MCF 10A (cell line): Measurements from ENCODE around the gene CCDC141. TPM values are rescaled to one million over a fixed set of nuclear protein-coding genes. Genes with fewer than 3 reads are reported as not detected.

Experiments
- BruUV-seq: library from RNA; stranded (reverse); fragments of 400-500 nt; replicated peaks from 2 replicates; lab custom pipeline; 2021; lab: Mats Ljungman, UMichigan
- CTCF ChIA-PET: fragments of 300-600 bp; sonication (Branson Sonifier 250); formaldehyde crosslinking; extraction: SDS; loops from one replicate; lab custom pipeline; 2021; ENCODE audit warnings: antibody characterized with exemption, inconsistent platforms; lab: Yijun Ruan, JAX
- POLR2A ChIA-PET: fragments of 300-600, 350-650 bp; sonication (Branson Sonifier 250); formaldehyde crosslinking; extraction: SDS; loops from one replicate; lab custom pipeline; 2020; ENCODE audit warnings: antibody characterized with exemption, inconsistent platforms; lab: Yijun Ruan, JAX
- DNase-seq: peaks from one replicate; pipeline ENCODE4 v3.0.0-alpha.2; 2018; ENCODE audit not compliant: unreplicated experiment
- H3K27ac Mint-ChIP-seq: one replicate; pipeline ENCODE4 v1.8.0; 2022; ENCODE audit warnings: mild to moderate bottlenecking, low read depth, mixed read lengths; ENCODE audit not compliant: unreplicated experiment
- H3K27me3 Mint-ChIP-seq: one replicate; pipeline ENCODE4 v1.8.0; 2022; ENCODE audit warnings: mixed read lengths; ENCODE audit not compliant: insufficient read depth, unreplicated experiment
- H3K36me3 Mint-ChIP-seq: one replicate; pipeline ENCODE4 v1.8.0; 2022; ENCODE audit warnings: mild to moderate bottlenecking, moderate library complexity, mixed read lengths; ENCODE audit not compliant: insufficient read depth, unreplicated experiment
- H3K4me1 Mint-ChIP-seq: one replicate; pipeline ENCODE4 v1.8.0; 2022; ENCODE audit warnings: mixed read lengths; ENCODE audit not compliant: insufficient read depth, unreplicated experiment
- H3K4me3 Mint-ChIP-seq: one replicate; pipeline ENCODE4 v1.8.0; 2022; ENCODE audit warnings: mild to moderate bottlenecking, moderate library complexity, mixed read lengths; ENCODE audit not compliant: unreplicated experiment
- H3K9me3 Mint-ChIP-seq: one replicate; pipeline ENCODE4 v1.8.0; 2022; ENCODE audit warnings: mixed read lengths; ENCODE audit not compliant: unreplicated experiment
- intact Hi-C: fragments of 100-400 bp; cut with micrococcal nuclease; formaldehyde crosslinking; loops from 2 replicates; pipeline ENCODE4 v1.14.1; 2022
- total RNA-seq: library from RNA; stranded (reverse); gene quantifications from 2 replicates; pipeline ENCODE4 v1.2.3, GENCODE V29; 2022
- TF ChIP-seq, protein P1 (sequence below): fragments of 200-600 bp; IDR thresholded peaks from one replicate; pipeline ENCODE4 v1.8.0; 2022; ENCODE audit warnings: antibody characterized with exemption, mild to moderate bottlenecking; ENCODE audit not compliant: unreplicated experiment

The CCDC141 gene
- total RNA-seq, 1 experiment from 2014 or later, result not detected

DNA sequence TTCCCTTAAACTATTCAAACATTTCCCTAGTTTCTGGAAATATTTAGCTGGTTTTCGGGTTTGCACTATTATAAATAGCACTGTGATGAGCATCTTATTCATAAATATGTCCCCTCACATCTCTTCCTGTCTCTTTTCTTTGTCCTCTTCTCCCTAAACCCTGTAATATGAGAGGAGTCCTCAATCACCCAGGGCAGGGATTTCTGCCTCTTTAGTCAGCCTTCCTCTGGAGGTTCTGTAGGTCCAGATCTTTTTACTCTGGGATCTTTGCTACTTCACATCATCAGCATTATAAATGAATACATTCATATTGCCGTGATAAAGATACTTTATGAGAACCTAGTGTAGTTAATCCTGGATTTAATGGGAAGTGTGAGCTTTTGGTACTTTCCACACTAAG, 154.8 kb downstream of the CCDC141 start:
- Mint-ChIP-seq H3K4me3 (no peak overlapping the region), H3K36me3 (no peaks in the 10 kb centered on the region), H3K9me3 (no peaks in the 10 kb centered on the region), H3K4me1 (no peaks in the 10 kb centered on the region), H3K27ac (no peak overlapping the region), H3K27me3 (no peaks in the 10 kb centered on the region)
- intact Hi-C loops, result no loop called here
- POLR2A ChIA-PET, result no interaction called here
- TF ChIP-seq, protein P1, sequence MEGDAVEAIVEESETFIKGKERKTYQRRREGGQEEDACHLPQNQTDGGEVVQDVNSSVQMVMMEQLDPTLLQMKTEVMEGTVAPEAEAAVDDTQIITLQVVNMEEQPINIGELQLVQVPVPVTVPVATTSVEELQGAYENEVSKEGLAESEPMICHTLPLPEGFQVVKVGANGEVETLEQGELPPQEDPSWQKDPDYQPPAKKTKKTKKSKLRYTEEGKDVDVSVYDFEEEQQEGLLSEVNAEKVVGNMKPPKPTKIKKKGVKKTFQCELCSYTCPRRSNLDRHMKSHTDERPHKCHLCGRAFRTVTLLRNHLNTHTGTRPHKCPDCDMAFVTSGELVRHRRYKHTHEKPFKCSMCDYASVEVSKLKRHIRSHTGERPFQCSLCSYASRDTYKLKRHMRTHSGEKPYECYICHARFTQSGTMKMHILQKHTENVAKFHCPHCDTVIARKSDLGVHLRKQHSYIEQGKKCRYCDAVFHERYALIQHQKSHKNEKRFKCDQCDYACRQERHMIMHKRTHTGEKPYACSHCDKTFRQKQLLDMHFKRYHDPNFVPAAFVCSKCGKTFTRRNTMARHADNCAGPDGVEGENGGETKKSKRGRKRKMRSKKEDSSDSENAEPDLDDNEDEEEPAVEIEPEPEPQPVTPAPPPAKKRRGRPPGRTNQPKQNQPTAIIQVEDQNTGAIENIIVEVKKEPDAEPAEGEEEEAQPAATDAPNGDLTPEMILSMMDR, result no peak
- DNase-seq, result no peak
- no TSS peak for BruUV-seq
- CTCF ChIA-PET, result interaction anchor here (0.7 to 2.8 kb wide), 3 partner anchors 15 to 234 kb away, joined by 3 to 20 read pairs (median 5); no protein-coding TSS in a partner anchor

DNA sequence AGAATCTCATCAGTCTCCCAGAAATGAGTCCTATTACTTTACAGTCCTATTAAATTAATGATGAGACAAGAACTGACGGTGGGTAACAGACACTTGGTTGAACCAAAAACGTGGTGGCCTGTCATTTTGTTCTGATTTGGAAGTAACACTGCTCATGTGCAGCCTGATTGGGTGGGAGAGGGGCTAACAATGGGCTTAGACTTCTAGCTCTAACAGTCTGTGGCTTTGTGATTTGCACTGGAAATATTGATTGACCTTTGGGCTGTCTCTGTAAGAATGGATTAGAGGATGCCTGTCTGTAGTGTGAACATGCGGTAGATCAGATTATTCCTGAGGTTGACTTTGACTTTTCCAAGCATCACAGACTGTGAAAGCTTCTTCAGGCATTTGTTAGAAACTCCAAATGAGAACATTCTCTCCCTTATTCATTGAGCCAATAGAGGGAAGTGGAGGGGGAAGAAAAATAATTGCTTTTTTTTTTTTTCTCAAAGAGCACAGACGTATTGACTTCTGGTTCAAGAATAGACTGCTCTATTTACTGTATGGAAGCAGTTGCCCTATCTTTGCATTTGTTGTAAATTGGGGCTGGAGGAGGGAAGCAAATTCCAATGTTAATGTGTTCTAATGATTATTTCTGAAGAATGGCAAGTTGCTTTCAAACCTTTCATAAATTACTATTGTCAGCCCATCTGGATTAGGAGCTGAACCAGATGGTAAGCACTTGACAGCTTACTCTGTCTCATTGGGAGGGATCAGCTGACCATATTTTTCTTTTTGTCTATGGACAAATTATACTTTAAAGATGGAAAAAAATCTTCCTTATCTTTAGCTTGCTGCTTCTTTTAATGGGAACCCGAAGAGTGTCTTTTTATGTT, 156.9 kb downstream of the CCDC141 start:
- CTCF ChIA-PET, result interaction anchor here (0.6 to 2.8 kb wide), 11 partner anchors 8 to 237 kb away, joined by 3 to 20 read pairs (median 4); no protein-coding TSS in a partner anchor
- POLR2A ChIA-PET, result interaction anchor here (0.6 to 1.0 kb wide), 2 partner anchors 13 to 99 kb away, joined by 3 read pairs; no protein-coding TSS in a partner anchor
- Mint-ChIP-seq H3K9me3 (no peaks in the 10 kb centered on the region), H3K4me3 (no peak overlapping the region), H3K4me1 (no peaks in the 10 kb centered on the region), H3K27me3 (no peaks in the 10 kb centered on the region), H3K36me3 (no peaks in the 10 kb centered on the region), H3K27ac (no peak overlapping the region)
- no peak for DNase-seq
- TF ChIP-seq, protein P1, result no peak
- intact Hi-C loops, result no loop called here
- BruUV-seq, result no TSS peak

DNA sequence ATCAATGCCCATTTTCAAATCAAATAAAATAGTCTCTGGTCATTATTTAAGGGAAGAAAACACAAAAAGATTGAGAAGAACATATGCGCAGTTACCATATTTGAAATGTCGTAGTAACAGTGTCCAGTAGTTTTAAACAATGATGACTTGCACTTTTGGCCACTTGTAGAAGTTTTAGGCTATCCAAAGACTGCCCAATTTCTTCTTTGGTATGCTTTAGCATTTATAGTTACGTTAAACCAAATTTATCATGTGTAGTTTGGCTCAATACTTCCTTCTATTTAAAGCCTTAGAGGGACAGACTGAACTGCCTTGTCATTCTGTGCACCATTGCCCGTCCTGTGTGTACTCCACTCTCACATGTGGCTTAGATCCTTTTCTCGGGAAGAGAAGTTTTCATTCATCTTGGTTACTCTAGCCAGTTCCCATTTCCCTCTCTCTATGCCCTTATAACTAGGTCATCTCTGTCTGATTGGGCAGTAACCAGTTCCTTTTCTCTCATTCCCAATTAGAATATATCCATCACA, 157.9 kb downstream of the CCDC141 start:
- no peaks in the 10 kb centered on the region for H3K27me3 Mint-ChIP-seq
- ChIA-PET CTCF (interaction anchor here (0.6 to 3.9 kb wide), 14 partner anchors 9 to 1174 kb away, joined by 3 to 26 read pairs (median 6); no protein-coding TSS in a partner anchor), POLR2A (interaction anchor here (1.0 kb wide), 1 partner anchor 9 kb away, joined by 3 read pairs; no protein-coding TSS in a partner anchor)
- no peak overlapping the region for H3K27ac Mint-ChIP-seq
- no peak for DNase-seq
- H3K9me3 Mint-ChIP-seq, result no peaks in the 10 kb centered on the region
- no peaks in the 10 kb centered on the region for H3K4me1 Mint-ChIP-seq
- TF ChIP-seq, protein P1, result no peak
- BruUV-seq, result no TSS peak
- no peaks in the 10 kb centered on the region for H3K36me3 Mint-ChIP-seq
- H3K4me3 Mint-ChIP-seq, result no peak overlapping the region
- intact Hi-C loops, result loop anchor here (1.0 kb wide), 2 partner anchors 22 to 237 kb away; no protein-coding TSS in a partner anchor
